Heart left ventricle (tissue), 16 donors: ENCODE results near the gene ACVR1. TPM values are rescaled to one million over a fixed set of nuclear protein-coding genes. Genes with fewer than 3 reads are reported as not detected.

Experiments used
- ATAC-seq, 4 donors: fragments of 200-7000 bp; cut with Tn5 transposase; one replicate each; pipeline ENCODE4 v1.9.1; 2020 to 2022; ENCODE audit warnings: moderate library complexity in 4 of 4, mild to moderate bottlenecking in 3 of 4, moderate number of reproducible peaks in 1 of 4
- DNase-seq, 5 donors: peaks; one replicate each; pipeline ENCODE4 v3.0.0-alpha.2; 2020
- H3K27ac ChIP-seq, 12 donors: fragments of 200-600 bp; sonication (generic) in 4 of 12; one replicate each; pipeline versions ENCODE4 v1.5.0 to v1.8.0; 2016 to 2022; ENCODE audit warnings: mild to moderate bottlenecking in 2 of 12
- H3K27me3 ChIP-seq, 9 donors: fragments of 200-600 bp; sonication (generic) in 2 of 9; one replicate each; pipeline versions ENCODE4 v1.5.1 to v1.8.0; 2016 to 2022; ENCODE audit warnings: mild to moderate bottlenecking in 3 of 9
- H3K36me3 ChIP-seq, 9 donors: fragments of 200-600 bp; sonication (generic) in 2 of 9; one replicate each; pipeline versions ENCODE4 v1.5.0 to v1.8.0; 2018 to 2022; ENCODE audit warnings: mild to moderate bottlenecking in 2 of 9
- H3K4me1 ChIP-seq, 12 donors: fragments of 200-600 bp; sonication (generic) in 4 of 12; one replicate each; pipeline versions ENCODE4 v1.5.0 to v1.8.0; 2016 to 2022; ENCODE audit warnings: mild to moderate bottlenecking in 3 of 12
- H3K4me3 ChIP-seq, 12 donors: fragments of 200-600 bp; sonication (generic) in 4 of 12; one replicate each; pipeline versions ENCODE4 v1.5.0 to v1.8.0; 2017 to 2022; ENCODE audit warnings: mild to moderate bottlenecking in 9 of 12, moderate library complexity in 4 of 12
- H3K9me3 ChIP-seq, 12 donors: fragments of 200-600 bp; sonication (generic) in 4 of 12; one replicate each; pipeline versions ENCODE4 v1.5.0 to v1.8.0; 2016 to 2022; ENCODE audit warnings: mild to moderate bottlenecking in 1 of 12
- CTCF ChIP-seq, 12 donors: fragments of 200-600 bp; sonication (generic) in 4 of 12; IDR thresholded peaks; one replicate each; pipeline versions ENCODE4 v1.5.0 to v1.8.0; 2018 to 2022; ENCODE audit warnings: antibody characterized with exemption in 12 of 12, mild to moderate bottlenecking in 5 of 12
- POLR2A ChIP-seq, 2 donors: fragments of 450-650 bp; IDR thresholded peaks; one replicate each; pipeline ENCODE4 v1.6.1; 2017; ENCODE audit warnings: antibody characterized with exemption in 2 of 2, mild to moderate bottlenecking in 2 of 2, moderate library complexity in 2 of 2
- WGBS, 4 donors: extraction: QIAGEN DNeasy Blood & Tissue Kit in 2 of 4; methylation state at CpG; one replicate each; pipeline versions ENCODE4 v1.1.5 to v1.1.7; 2013 to 2018; 5-methylcytosine and 5-hydroxymethylcytosine counted together
- intact Hi-C, 10 donors: fragments of 100-400 bp; cut with DNase I; formaldehyde crosslinking; loops; one replicate each; pipeline versions ENCODE4 v1.11.1 to v1.14.2; 2022
- polyA plus RNA-seq, 2 donors: library from polyadenylated mRNA; stranded (reverse); fragments of 200-250 nt; gene quantifications; one replicate each; pipeline ENCODE4 v1.2.3, GENCODE V29; 2013
- total RNA-seq, 9 donors: library from RNA; depleted of rRNA in 2 of 9; stranded (reverse); fragments of >200 nt in 2 of 9; fragmentation: NEBNext Ultra II Directional in 3 of 9; extraction: Animal tissue kit (Norgen Biotek cat#: 25700) in 3 of 9; gene quantifications; one replicate each; pipeline versions ENCODE4 v1.1.0 to v1.2.4, GENCODE V29; 2016 to 2023
- donor health status: ischemic (EF 13 %, LVEDD 7.1; RV severe dilation, severe dysfunction).
- donor health status: healthy with polysubstance abuse.
- donor health status: DM: no; HTN: yes; CAD: no.
- donor health status: DM: no; HTN: no; CAD: no.
- donor health status: ischemic (EF 25% LVEDD 6.9; RV normal size, moderate dysfunction).
- donor health status: ischemic (EF 25% LVEDD 5.7; RV mildly dilated, moderate dysfunction).
- donor health status: healthy.
- donor health status: DM: yes; HTN: yes; CAD: no.
- donor health status: ischemic (EF 35%, LVEDD 5.7; RV mildly dilated, moderate dysfunction).
- donor health status: nonischemic (EF 11% LVEDD 7.7; RV severe dilation, severe dysfunction).
- donor health status: DM: yes; HTN: yes; CAD: no.
- donor health status: PGD.
- donor health status: ischemic (EF 29% LVEDD 5.4; RV normal size, mild dysfunction).
- donor health status: nonischemic (EF 23%, LVEDD 6.1; RV moderate dilation, normal function).

Gene ACVR1
- total and polyA plus RNA-seq, 11 donors, result 5.6 to 37.6 (median 23.9) TPM

- intact Hi-C loops, result loop anchor here in 6 of 10 donors (2.0 to 10.0 kb wide), 4 partner anchors 51 to 91 kb away; partner anchors contain the start of gene ACVR1 (in 4 of the 6)
- no peaks in the 10 kb centered on the region for H3K36me3 ChIP-seq
- no peak overlapping the region for H3K4me3 ChIP-seq
- no peaks in the 10 kb centered on the region for H3K27me3 ChIP-seq
- no peaks in the 10 kb centered on the region for H3K9me3 ChIP-seq
- H3K27ac ChIP-seq, result peak overlapping the region in 1 of 12 donors; percentile 0
- DNase-seq (no peak), ATAC-seq (no peak)
- no peak for TF ChIP-seq CTCF (IDR thresholded peaks at IDR 0.05)
- no peak for TF ChIP-seq POLR2A (IDR thresholded peaks at IDR 0.05)
- peaks cover 8 to 99% (median 76%) of the 10 kb centered on the region in 12 donors for H3K4me1 ChIP-seq
- 82 to 90% (median 85%) methylated on average over 6 of the region's 6 CpGs for WGBS, 4 donors
These were observed 90.1 kb downstream of the ACVR1 start for GRCh38 chr2:157785866-157786662.

- no peaks in the 10 kb centered on the region for H3K9me3 ChIP-seq
- intact Hi-C loops, result loop anchor here in 6 of 10 donors (2.0 to 10.0 kb wide), 4 partner anchors 52 to 92 kb away; partner anchors contain the start of gene ACVR1 (in 4 of the 6)
- ATAC-seq (no peak), DNase-seq (no peak)
- no peaks in the 10 kb centered on the region for H3K27me3 ChIP-seq
- WGBS, 4 donors, result 14 to 32% (median 21%) methylated on average over 3 of the region's 3 CpGs
- no peak overlapping the region for H3K4me3 ChIP-seq
- H3K36me3 ChIP-seq, result peaks cover 0 to 2% (median under 1%) of the 10 kb centered on the region in 9 donors
- peaks cover 8 to 91% (median 70%) of the 10 kb centered on the region in 12 donors for H3K4me1 ChIP-seq
- no peak for TF ChIP-seq POLR2A (IDR thresholded peaks at IDR 0.05)
- no peak for TF ChIP-seq CTCF (IDR thresholded peaks at IDR 0.05)
- H3K27ac ChIP-seq, result peak overlapping the region in 8 of 12 donors; percentile 52 to 79 (median 59)
These were observed 90.9 kb downstream of the ACVR1 start for GRCh38 chr2:157785200-157785599.

- peak overlapping the region in 2 of 12 donors; percentile 14 to 24 for H3K4me3 ChIP-seq
- H3K36me3 ChIP-seq, result peaks cover 0 to 6% (median 5%) of the 10 kb centered on the region in 9 donors
- WGBS, 4 donors, result 68 to 82% (median 76%) methylated on average over 5 of the region's 5 CpGs
- ATAC-seq, result no peak
- DNase-seq, result no peak
- peaks cover 8 to 87% (median 66%) of the 10 kb centered on the region in 12 donors for H3K4me1 ChIP-seq
- no peaks in the 10 kb centered on the region for H3K9me3 ChIP-seq
- H3K27ac ChIP-seq, result peak overlapping the region; percentile 38 to 79 (median 58)
- intact Hi-C loops, result loop anchor here in 6 of 10 donors (2.0 to 10.0 kb wide), 4 partner anchors 53 to 93 kb away; partner anchors contain the start of gene ACVR1 (in 4 of the 6)
- no peaks in the 10 kb centered on the region for H3K27me3 ChIP-seq
- TF ChIP-seq POLR2A (IDR thresholded peaks at IDR 0.05) (no peak), CTCF (IDR thresholded peaks at IDR 0.05) (no peak)
These were observed 91.3 kb downstream of the ACVR1 start for GRCh38 chr2:157784823-157785175.

- Histone ChIP-seq H3K36me3 (peaks cover 0 to 11% (median 10%) of the 10 kb centered on the region in 9 donors), H3K4me1 (peaks cover 5 to 82% (median 61%) of the 10 kb centered on the region in 12 donors), H3K27me3 (no peaks in the 10 kb centered on the region), H3K27ac (peak overlapping the region; percentile 38 to 79 (median 58)), H3K9me3 (no peaks in the 10 kb centered on the region), H3K4me3 (peak overlapping the region in 2 of 12 donors; percentile 14 to 24)
- no peak for TF ChIP-seq POLR2A (IDR thresholded peaks at IDR 0.05)
- TF ChIP-seq CTCF (IDR thresholded peaks at IDR 0.05), result no peak
- DNase-seq (peak; percentile 36 to 61 (median 57)), ATAC-seq (peak; percentile 70 to 80 (median 76))
- 51 to 67% (median 58%) methylated on average over 11 of the region's 11 CpGs for WGBS, 4 donors
- intact Hi-C loops, result loop anchor here in 2 of 10 donors (2.0 to 10.0 kb wide), 2 partner anchors 91 kb away; partner anchors contain the start of gene ACVR1 (in 1 of the 2)
These were observed 91.8 kb downstream of the ACVR1 start for GRCh38 chr2:157784169-157784822.
